Measurements from ENCODE around the gene ID2. TPM values are rescaled to one million over a fixed set of nuclear protein-coding genes. Genes with fewer than 3 reads are reported as not detected.
A peak's percentile ranks its signal among the peaks of the same experiment; 100 is the strongest.

The ID2 gene
- total and polyA plus RNA-seq, 8 donors, result 40.6 to 255 (median 117) TPM

DNA sequence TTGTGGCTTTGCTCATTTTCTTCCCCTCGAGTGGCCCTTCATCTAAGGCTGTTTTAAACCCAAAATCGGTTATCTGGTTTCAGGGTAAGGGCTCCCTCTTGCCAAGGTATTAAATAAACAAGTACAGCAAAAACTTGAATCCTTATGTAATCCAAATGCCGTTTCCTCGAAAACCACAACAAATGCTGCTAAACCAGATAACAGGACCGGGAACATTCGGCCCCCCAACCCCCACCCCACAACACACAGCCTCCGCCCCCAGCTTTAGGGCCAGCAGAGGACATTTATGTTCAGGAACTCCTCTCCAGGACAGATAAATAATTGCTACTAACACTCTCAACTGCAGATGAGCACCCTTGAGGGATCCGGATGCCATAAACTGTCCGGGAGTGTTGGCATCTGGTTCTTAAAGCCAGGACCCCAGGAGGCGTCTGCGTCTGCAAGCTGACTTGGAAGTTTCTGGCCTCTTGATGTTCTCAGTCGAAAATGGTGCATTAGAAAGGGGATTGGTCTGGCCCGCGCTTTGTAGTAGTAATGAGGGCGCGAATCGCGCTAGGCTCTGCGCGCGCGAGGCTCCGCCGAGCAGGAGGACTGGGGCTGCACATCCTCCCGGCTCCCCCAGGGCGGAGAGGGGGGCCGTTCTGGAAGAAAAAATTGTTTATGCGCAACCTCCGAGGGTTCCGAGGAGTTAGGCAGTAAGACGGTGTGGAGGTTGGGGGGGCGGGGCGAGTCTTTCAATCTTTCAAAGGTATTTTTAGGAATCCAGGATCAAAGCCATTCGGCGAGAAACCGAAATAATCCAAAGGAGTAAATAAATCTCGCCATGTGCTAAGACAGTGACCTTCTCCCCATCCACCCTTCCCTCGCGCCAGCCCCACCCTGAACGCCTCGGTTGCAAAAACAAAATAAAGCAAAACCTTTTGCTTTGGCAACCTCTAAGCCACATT lies 3.9 kb upstream of the ID2 start:
- WGBS, 5 donors, result 1 to 4% (median 1%) methylated on average over 33 to 41 of the region's 41 CpGs
- Histone ChIP-seq H3K4me1 (peaks cover 38 to 57% (median 50%) of the 10 kb centered on the region in 4 donors), H3K4me3 (peak overlapping the region; percentile 48 to 57 (median 54)), H3K27ac (peak overlapping the region; percentile 76 to 99 (median 98)), H3K36me3 (no peaks in the 10 kb centered on the region), H3K9me3 (peaks cover 0 to 15% (median 9%) of the 10 kb centered on the region in 4 donors), H3K27me3 (peaks cover 0 to 24% (median 5%) of the 10 kb centered on the region in 3 donors)
- intact Hi-C loops (cut with DNase I; ENCODE audit: low total_unique reads), result no loop called here
- DNase-seq, result peak; percentile 43 to 91
- no peak for TF ChIP-seq POLR2A (IDR thresholded peaks at IDR 0.05)
- TF ChIP-seq, protein P1, sequence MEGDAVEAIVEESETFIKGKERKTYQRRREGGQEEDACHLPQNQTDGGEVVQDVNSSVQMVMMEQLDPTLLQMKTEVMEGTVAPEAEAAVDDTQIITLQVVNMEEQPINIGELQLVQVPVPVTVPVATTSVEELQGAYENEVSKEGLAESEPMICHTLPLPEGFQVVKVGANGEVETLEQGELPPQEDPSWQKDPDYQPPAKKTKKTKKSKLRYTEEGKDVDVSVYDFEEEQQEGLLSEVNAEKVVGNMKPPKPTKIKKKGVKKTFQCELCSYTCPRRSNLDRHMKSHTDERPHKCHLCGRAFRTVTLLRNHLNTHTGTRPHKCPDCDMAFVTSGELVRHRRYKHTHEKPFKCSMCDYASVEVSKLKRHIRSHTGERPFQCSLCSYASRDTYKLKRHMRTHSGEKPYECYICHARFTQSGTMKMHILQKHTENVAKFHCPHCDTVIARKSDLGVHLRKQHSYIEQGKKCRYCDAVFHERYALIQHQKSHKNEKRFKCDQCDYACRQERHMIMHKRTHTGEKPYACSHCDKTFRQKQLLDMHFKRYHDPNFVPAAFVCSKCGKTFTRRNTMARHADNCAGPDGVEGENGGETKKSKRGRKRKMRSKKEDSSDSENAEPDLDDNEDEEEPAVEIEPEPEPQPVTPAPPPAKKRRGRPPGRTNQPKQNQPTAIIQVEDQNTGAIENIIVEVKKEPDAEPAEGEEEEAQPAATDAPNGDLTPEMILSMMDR (IDR thresholded peaks at IDR 0.05), result no peak
- peak in 1 of 3 donors; percentile 22 for TF ChIP-seq POLR2AphosphoS5 (IDR thresholded peaks at IDR 0.05)

DNA sequence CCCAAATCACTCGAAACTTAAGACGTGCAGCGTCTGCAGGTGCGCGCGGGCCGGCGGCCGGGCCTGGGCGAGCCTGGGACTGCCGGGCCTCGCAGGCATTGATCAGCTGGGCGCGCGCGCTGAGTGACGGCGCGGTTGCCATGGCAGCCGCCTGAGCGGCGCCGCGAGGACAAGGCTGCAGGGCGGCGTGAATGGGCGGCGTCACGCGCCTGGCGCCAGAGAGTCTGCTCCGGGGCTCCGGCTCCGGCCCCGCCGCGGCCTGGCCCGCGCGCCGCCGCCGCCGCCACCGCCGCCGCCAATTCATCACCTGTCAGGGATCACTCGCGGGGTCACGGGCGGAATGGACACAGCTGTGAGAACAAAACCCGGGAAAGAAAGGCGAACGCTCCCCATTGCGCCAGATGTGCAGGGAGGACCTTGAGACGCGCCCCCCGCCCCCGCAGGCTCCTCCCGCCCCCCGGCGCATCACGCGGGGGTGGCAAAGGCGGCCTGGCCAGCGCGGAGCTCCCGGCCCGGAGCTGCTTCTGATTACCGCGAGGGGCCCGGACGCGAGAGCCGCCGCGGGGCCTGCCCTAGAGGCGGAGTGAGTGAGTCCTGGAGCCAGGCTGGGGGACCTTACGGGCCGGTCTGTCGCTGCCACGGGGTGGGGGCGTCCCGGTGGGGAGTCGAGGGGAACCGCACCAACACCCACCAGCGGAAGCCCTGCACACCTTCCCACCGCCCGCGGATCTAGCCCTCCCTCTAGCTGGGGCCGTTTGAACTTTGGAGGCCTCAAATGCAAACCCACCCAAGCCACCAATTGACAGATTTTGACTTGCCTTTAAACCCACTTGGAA lies 2.9 kb upstream of the ID2 start:
- TF ChIP-seq, protein P1 (IDR thresholded peaks at IDR 0.05), result no peak
- TF ChIP-seq POLR2AphosphoS5 (IDR thresholded peaks at IDR 0.05) (peak; percentile 75 to 88 (median 86)), POLR2A (IDR thresholded peaks at IDR 0.05) (no peak), EP300 (IDR thresholded peaks at IDR 0.05) (no peak)
- intact Hi-C loops (cut with DNase I; ENCODE audit: low total_unique reads), result no loop called here
- WGBS, 5 donors, result 0 to 1% (median 1%) methylated on average over 24 to 91 of the region's 91 CpGs

DNA sequence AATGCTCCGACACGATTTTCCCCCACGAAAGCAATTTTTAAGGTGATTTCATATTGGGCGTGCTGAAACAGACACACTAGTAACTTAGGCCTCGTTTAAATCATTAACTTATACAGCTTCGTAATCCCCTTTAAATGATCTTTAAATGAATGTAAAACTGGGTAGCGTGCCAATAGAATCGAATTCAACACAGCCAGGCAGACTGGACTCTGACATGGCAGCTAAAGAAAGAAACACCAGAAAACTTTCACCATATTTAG lies 2.4 kb upstream of the ID2 start:
- peaks cover 0 to 24% (median 5%) of the 10 kb centered on the region in 3 donors for H3K27me3 ChIP-seq
- DNase-seq, result no peak
- intact Hi-C loops (cut with DNase I; ENCODE audit: low total_unique reads), result no loop called here
- H3K4me3 ChIP-seq, result peak overlapping the region; percentile 48 to 57 (median 54)
- H3K4me1 ChIP-seq, result peaks cover 39 to 62% (median 55%) of the 10 kb centered on the region in 4 donors
- H3K36me3 ChIP-seq, result no peaks in the 10 kb centered on the region
- H3K27ac ChIP-seq, result peak overlapping the region; percentile 86 to 99 (median 98)
- H3K9me3 ChIP-seq, result peaks cover 0 to 7% (median 5%) of the 10 kb centered on the region in 4 donors
- TF ChIP-seq EP300 (IDR thresholded peaks at IDR 0.05), result no peak
- TF ChIP-seq POLR2AphosphoS5 (IDR thresholded peaks at IDR 0.05), result no peak
- TF ChIP-seq, protein P1 (IDR thresholded peaks at IDR 0.05), result no peak
- no peak for TF ChIP-seq POLR2A (IDR thresholded peaks at IDR 0.05)
- WGBS, 5 donors, result 7 to 19% (median 14%) methylated on average over 8 of the region's 8 CpGs

More for the DNA sequence above, 2.9 kb upstream of the ID2 start:
- peak overlapping the region; percentile 86 to 99 (median 98) for H3K27ac ChIP-seq
- H3K4me1 ChIP-seq, result peaks cover 38 to 59% (median 53%) of the 10 kb centered on the region in 4 donors
- H3K27me3 ChIP-seq, result peaks cover 0 to 24% (median 5%) of the 10 kb centered on the region in 3 donors
- no peaks in the 10 kb centered on the region for H3K36me3 ChIP-seq
- peak overlapping the region; percentile 48 to 57 (median 54) for H3K4me3 ChIP-seq
- peak; percentile 95 to 98 for DNase-seq
- H3K9me3 ChIP-seq, result peaks cover 0 to 13% (median 9%) of the 10 kb centered on the region in 4 donors
